Esophagus squamous epithelium (tissue), 5 donors: ENCODE results near the gene TSHZ2. TPM values are rescaled to one million over a fixed set of nuclear protein-coding genes. Genes with fewer than 3 reads are reported as not detected.

Experiments used
- DNase-seq: peaks from one replicate; lab custom pipeline; 2025; lab: John Stamatoyannopoulos, UW
- H3K27ac ChIP-seq, 4 donors: fragments of 200-600 bp; sonication (generic); one replicate each; pipeline ENCODE4 v1.5.1; 2016 to 2019; ENCODE audit warnings: mild to moderate bottlenecking in 1 of 4
- H3K27me3 ChIP-seq, 4 donors: fragments of 200-600 bp; sonication (generic); 1 replicate in 3 of 4; 2 replicates in 1 of 4; pipeline versions ENCODE4 v1.5.1 to v1.6.0; 2017 to 2021; ENCODE audit warnings: antibody characterized with exemption in 1 of 4
- H3K36me3 ChIP-seq, 3 donors: fragments of 200-600 bp; sonication (generic); one replicate each; pipeline ENCODE4 v1.5.1; 2016 to 2019
- H3K4me1 ChIP-seq, 3 donors: fragments of 200-600 bp; sonication (generic); one replicate each; pipeline ENCODE4 v1.5.1; 2017 to 2019
- H3K4me3 ChIP-seq, 4 donors: fragments of 200-600 bp; sonication (generic); 1 replicate in 3 of 4; 2 replicates in 1 of 4; pipeline ENCODE4 v1.5.1; 2016 to 2019; ENCODE audit warnings: mild to moderate bottlenecking in 2 of 4, moderate library complexity in 1 of 4
- H3K9me3 ChIP-seq, 3 donors: fragments of 200-600 bp; sonication (generic); one replicate each; pipeline ENCODE4 v1.5.1; 2016 to 2019
- CTCF ChIP-seq, 6 experiments: fragments of 450-650 bp in 4 of 6; fragments of 200-600 bp in 2 of 6; sonication (generic) in 2 of 6; IDR thresholded peaks; one replicate each; pipeline ENCODE4 v1.5.1; 2016 to 2019; ENCODE audit warnings: antibody characterized with exemption in 6 of 6, mild to moderate bottlenecking in 4 of 6, moderate library complexity in 4 of 6
- POLR2A ChIP-seq, 4 donors: fragments of 450-650 bp; IDR thresholded peaks; one replicate each; pipeline ENCODE4 v1.6.1; 2017; ENCODE audit warnings: antibody characterized with exemption in 4 of 4, mild to moderate bottlenecking in 4 of 4, moderate library complexity in 3 of 4
- WGBS, 2 donors: methylation state at CpG; one replicate each; pipeline ENCODE4 v1.1.5; 2018; 5-methylcytosine and 5-hydroxymethylcytosine counted together
- intact Hi-C: fragments of 100-400 bp; cut with DNase I; formaldehyde crosslinking; loops from one replicate; pipeline ENCODE4 v1.15.0; 2022
- total RNA-seq, 4 donors: library from RNA; depleted of rRNA; stranded (reverse); fragments of >200 nt; gene quantifications; one replicate each; pipeline ENCODE4 v1.1.0, GENCODE V29; 2016
- donor health status: DM: yes; HTN: yes; CAD: no.

Gene TSHZ2
- total RNA-seq, 4 donors from 2014 or later: 4.7 to 22.0 (median 12.9) TPM

GRCh38 chr20:53070224-53070623, 98.1 kb downstream of the TSHZ2 start:
- Histone ChIP-seq H3K27ac (peak overlapping the region in 1 of 4 donors; percentile 33), H3K4me3 (no peak overlapping the region), H3K36me3 (no peaks in the 10 kb centered on the region), H3K27me3 (no peaks in the 10 kb centered on the region), H3K9me3 (peaks cover 0 to 5% (median 0%) of the 10 kb centered on the region in 3 donors), H3K4me1 (peaks cover 0 to 22% (median 4%) of the 10 kb centered on the region in 3 donors)
- DNase-seq: no peak
- intact Hi-C loops: no loop called here
- 67 to 70% methylated on average over 4 of the region's 4 CpGs for WGBS, 2 donors
- TF ChIP-seq CTCF (IDR thresholded peaks at IDR 0.05) (no peak), POLR2A (IDR thresholded peaks at IDR 0.05) (no peak)

DNA sequence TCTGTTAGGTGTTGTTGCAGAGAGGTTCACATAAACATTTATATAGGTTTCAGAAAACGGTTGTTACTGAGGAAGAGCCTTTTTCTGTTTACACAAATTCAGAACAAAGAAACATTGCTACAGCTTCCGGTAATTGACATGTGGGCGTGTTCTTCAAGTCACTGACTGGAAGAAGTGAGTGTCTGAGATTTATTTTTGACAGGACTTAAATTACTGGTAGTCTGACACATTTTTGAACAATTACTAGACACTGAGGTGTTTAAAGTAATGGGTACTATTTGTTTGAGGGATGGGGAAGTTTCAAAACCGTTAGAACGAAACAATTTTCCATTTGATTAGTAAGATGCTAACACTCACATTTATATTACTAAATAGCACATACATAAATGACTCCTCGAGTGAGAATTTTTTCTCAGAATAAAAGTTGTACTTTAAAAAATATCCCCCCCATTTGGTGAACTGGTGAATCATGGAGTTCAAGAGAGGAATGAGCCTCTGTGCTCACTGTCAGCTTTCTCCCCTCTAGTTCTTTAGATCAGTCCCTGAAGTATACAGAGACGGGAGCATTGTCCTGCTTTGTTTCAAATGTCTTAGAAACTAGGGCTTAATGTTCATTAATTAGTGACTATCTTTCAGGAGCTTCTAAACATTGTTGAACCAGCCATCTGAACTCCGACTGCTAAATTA, 98.7 kb downstream of the TSHZ2 start:
- no peaks in the 10 kb centered on the region for H3K27me3 ChIP-seq
- 24 to 29% methylated on average over 8 of the region's 8 CpGs for WGBS, 2 donors
- no peak for TF ChIP-seq CTCF (IDR thresholded peaks at IDR 0.05)
- TF ChIP-seq POLR2A (IDR thresholded peaks at IDR 0.05): no peak
- peak overlapping the region in 2 of 4 donors; percentile 1 to 33 for H3K27ac ChIP-seq
- no peak overlapping the region for H3K4me3 ChIP-seq
- no peak for DNase-seq
- intact Hi-C loops: no loop called here
- peaks cover 0 to 28% (median 4%) of the 10 kb centered on the region in 3 donors for H3K4me1 ChIP-seq
- H3K36me3 ChIP-seq: no peaks in the 10 kb centered on the region
- peaks cover 0 to 5% (median 0%) of the 10 kb centered on the region in 3 donors for H3K9me3 ChIP-seq

- Histone ChIP-seq H3K36me3 (no peaks in the 10 kb centered on the region), H3K4me1 (peaks cover 0 to 36% (median 4%) of the 10 kb centered on the region in 3 donors), H3K27ac (peak overlapping the region in 1 of 4 donors; percentile 33), H3K4me3 (no peak overlapping the region), H3K9me3 (peaks cover 0 to 5% (median 0%) of the 10 kb centered on the region in 3 donors), H3K27me3 (no peaks in the 10 kb centered on the region)
- intact Hi-C loops: no loop called here
- TF ChIP-seq POLR2A (IDR thresholded peaks at IDR 0.05): no peak
- no peak for TF ChIP-seq CTCF (IDR thresholded peaks at IDR 0.05)
- WGBS, 2 donors: 73 to 86% methylated on average over 7 to 8 of the region's 8 CpGs
- no peak for DNase-seq
Measured at GRCh38 chr20:53071833-53072232, 99.7 kb downstream of the TSHZ2 start.

GRCh38 chr20:53072923-53073579, 100.9 kb downstream of the TSHZ2 start:
- TF ChIP-seq POLR2A (IDR thresholded peaks at IDR 0.05) (no peak), CTCF (IDR thresholded peaks at IDR 0.05) (no peak)
- DNase-seq: no peak
- Histone ChIP-seq H3K27ac (no peak overlapping the region), H3K9me3 (no peaks in the 10 kb centered on the region), H3K4me1 (peaks cover 0 to 49% (median 7%) of the 10 kb centered on the region in 3 donors), H3K36me3 (no peaks in the 10 kb centered on the region), H3K4me3 (no peak overlapping the region), H3K27me3 (no peaks in the 10 kb centered on the region)
- WGBS, 2 donors: 90 to 97% methylated on average over 1 of the region's 1 CpG
- intact Hi-C loops: no loop called here
